ENCODE results near the gene KRT34.

The KRT34 gene

GRCh38 chr17:41394254-41394996, 12.3 kb upstream of the KRT34 start:
- TF ChIP-seq, protein P1, sequence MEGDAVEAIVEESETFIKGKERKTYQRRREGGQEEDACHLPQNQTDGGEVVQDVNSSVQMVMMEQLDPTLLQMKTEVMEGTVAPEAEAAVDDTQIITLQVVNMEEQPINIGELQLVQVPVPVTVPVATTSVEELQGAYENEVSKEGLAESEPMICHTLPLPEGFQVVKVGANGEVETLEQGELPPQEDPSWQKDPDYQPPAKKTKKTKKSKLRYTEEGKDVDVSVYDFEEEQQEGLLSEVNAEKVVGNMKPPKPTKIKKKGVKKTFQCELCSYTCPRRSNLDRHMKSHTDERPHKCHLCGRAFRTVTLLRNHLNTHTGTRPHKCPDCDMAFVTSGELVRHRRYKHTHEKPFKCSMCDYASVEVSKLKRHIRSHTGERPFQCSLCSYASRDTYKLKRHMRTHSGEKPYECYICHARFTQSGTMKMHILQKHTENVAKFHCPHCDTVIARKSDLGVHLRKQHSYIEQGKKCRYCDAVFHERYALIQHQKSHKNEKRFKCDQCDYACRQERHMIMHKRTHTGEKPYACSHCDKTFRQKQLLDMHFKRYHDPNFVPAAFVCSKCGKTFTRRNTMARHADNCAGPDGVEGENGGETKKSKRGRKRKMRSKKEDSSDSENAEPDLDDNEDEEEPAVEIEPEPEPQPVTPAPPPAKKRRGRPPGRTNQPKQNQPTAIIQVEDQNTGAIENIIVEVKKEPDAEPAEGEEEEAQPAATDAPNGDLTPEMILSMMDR (IDR thresholded peaks at IDR 0.05; ENCODE audit: low read length, missing control alignments), result no peak
- H3K4me3 ChIP-seq (replicated peaks; ENCODE audit: low read depth, low read length), result no peak overlapping the region
- DNase-seq (ENCODE audit: low read depth), result no peak

DNA sequence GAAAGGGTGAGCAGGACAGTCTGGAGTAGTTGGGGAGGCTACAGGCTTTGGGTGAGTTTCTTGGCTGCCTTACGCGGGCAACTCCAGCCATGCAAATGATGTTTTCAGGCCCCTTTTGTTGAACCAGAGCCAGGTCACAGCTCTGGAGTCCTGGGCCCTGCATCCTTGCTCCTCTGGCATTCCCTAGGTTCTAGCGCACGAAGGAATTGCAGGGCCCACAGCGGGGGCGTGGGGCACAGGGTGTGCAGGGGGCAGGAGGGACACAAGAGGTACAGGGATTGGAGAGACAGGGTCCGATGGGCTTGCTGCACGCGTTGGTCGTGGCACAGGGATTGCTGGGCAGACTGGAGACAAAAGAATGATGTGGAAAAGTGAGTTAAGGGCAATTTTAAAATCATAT, 11.7 kb upstream of the KRT34 start:
- TF ChIP-seq, protein P1 (IDR thresholded peaks at IDR 0.05; ENCODE audit: low read length, missing control alignments), result no peak
- no peak for DNase-seq (ENCODE audit: low read depth)
- H3K4me3 ChIP-seq (replicated peaks; ENCODE audit: low read depth, low read length), result no peak overlapping the region

- TF ChIP-seq, protein P1 (IDR thresholded peaks at IDR 0.05; ENCODE audit: low read length, missing control alignments), result no peak
- H3K4me3 ChIP-seq (replicated peaks; ENCODE audit: low read depth, low read length), result no peak overlapping the region
- DNase-seq (ENCODE audit: low read depth), result peak; percentile 46
Measured at GRCh38 chr17:41393294-41393693, 11.2 kb upstream of the KRT34 start.

DNA sequence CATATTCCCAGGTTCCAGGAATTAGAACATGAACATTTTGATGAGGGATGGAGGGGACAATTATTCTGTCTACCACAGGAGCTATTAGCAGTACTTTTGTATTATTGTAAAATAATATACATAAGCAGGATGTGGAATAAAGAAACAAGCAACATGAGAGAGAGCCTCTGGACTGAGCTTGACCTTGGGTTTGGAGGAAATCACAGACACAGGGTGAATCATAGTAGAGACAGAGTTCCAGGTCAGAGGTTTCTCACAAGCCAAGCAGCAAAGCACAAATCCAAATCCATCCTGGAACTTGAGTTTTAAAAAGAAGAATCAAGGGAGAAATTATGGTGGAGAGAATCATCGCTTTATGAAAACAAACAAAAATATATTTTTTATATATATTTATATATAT, 10.2 kb upstream of the KRT34 start:
- DNase-seq (ENCODE audit: low read depth), result no peak
- TF ChIP-seq, protein P1 (IDR thresholded peaks at IDR 0.05; ENCODE audit: low read length, missing control alignments), result no peak
- H3K4me3 ChIP-seq (replicated peaks; ENCODE audit: low read depth, low read length), result no peak overlapping the region

DNA sequence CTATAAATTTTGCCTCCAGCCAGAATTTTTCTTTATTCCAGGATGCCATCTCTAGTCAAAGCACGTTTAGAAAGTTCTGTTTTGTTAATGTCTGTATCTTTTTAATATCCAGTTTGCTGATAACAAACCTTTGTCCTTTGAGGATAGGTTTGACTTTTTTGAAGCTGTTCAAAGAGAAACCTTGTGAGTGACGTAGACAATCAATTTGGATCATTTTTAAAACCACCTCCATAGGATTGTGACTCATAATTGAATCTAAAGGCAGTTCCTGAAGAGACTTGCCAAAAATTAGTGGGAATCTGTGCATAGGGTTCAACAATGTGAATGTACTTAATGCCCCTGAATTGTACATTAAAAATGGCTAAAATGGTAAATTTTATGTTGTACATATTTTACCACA, 9.4 kb upstream of the KRT34 start:
- TF ChIP-seq, protein P1 (IDR thresholded peaks at IDR 0.05; ENCODE audit: low read length, missing control alignments), result no peak
- DNase-seq (ENCODE audit: low read depth), result no peak
- H3K4me3 ChIP-seq (replicated peaks; ENCODE audit: low read depth, low read length), result no peak overlapping the region

DNA sequence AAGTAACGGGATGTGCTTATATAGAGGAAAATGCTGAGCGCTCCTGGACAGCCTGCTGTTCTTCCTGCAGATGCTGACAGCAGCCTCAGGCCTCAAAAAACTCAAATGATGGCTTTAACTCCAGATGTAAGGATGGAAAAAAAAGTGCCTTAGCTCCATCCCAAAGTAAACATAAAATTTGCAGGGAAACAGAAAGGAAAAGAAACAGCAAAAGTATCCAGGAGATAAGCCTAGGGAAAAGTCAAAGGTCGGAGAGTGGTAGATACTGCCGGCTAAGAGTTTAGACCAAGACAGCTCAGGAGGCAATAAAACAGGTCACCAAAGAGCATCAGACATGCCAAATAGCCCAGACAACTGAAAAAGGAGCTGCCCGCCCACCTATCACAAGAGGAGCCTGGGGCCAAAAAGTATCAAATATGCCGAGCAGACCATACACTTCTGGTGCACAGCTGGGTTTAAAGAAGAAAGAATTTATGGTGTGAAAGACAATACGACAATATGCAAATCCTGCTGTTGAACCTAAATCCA, 8.4 kb upstream of the KRT34 start:
- DNase-seq (ENCODE audit: low read depth), result no peak
- H3K4me3 ChIP-seq (replicated peaks; ENCODE audit: low read depth, low read length), result no peak overlapping the region
- TF ChIP-seq, protein P1 (IDR thresholded peaks at IDR 0.05; ENCODE audit: low read length, missing control alignments), result no peak

DNA sequence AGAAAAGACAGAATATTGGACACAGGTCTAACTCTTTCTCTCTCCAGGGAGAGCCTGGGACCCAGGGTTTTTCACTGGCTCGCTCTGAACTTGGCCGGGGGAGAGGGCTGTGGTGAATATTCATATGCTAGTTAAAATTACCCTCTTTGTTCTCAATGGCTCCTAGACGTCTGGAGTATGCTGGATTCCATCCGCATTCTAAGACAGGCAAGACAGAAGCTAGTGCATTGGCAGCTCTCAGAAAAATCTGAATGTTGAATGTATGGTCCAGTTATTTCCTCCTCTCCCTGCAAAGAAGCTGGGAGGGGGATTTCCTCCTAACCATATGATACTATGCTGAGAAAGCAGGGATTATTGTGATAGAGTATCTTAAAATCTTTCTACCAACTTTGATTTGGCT, 5.6 kb upstream of the KRT34 start:
- no peak overlapping the region for H3K4me3 ChIP-seq (replicated peaks; ENCODE audit: low read depth, low read length)
- DNase-seq (ENCODE audit: low read depth), result no peak
- TF ChIP-seq, protein P1 (IDR thresholded peaks at IDR 0.05; ENCODE audit: low read length, missing control alignments), result no peak

All from fibroblast of pulmonary artery (primary cell).